PC-3 (cell line): ENCODE results near the gene CCDC171.

ENCODE experiments used
- CTCF ChIP-seq: fragments of 300-600 bp; sonication (generic); conservative IDR thresholded peaks from 2 replicates; pipeline ENCODE4 v1.5.1; 2017; ENCODE audit warnings: antibody characterized with exemption, low read depth, mild to moderate bottlenecking, low read length
- EZH2 ChIP-seq: fragments of 300-600 bp; sonication (generic); IDR thresholded peaks from one replicate; pipeline ENCODE4 v1.6.1; 2017; ENCODE audit warnings: antibody characterized with exemption, mild to moderate bottlenecking, low read length; ENCODE audit not compliant: unreplicated experiment
- EZH2phosphoT487 ChIP-seq: fragments of 300-600 bp; sonication (generic); IDR thresholded peaks from 2 replicates; pipeline ENCODE4 v1.6.1; 2018; ENCODE audit warnings: mild to moderate bottlenecking, antibody characterized with exemption, low read length, borderline replicate concordance

GRCh38 chr9:15584379-15584778 lies 31.5 kb downstream of the CCDC171 start:
- TF ChIP-seq CTCF: no peak
- TF ChIP-seq EZH2: no peak
- no peak for TF ChIP-seq EZH2phosphoT487
